HG02884 (cell line): ENCODE data around the gene NELL1.

Experiments
- ATAC-seq: cut with Tn5 transposase; IDR thresholded peaks from one replicate; pipeline ENCODE4 v1.9.1; 2021; ENCODE audit warnings: mild to moderate bottlenecking, moderate library complexity; ENCODE audit not compliant: unreplicated experiment

The NELL1 gene

GRCh38 chr11:21402274-21402673, 732.9 kb downstream of the NELL1 start:
- ATAC-seq, result no peak

GRCh38 chr11:21403069-21403468, 733.7 kb downstream of the NELL1 start:
- ATAC-seq, result no peak

- ATAC-seq, result no peak
Observed at GRCh38 chr11:21405422-21405821, 736.0 kb downstream of the NELL1 start.

GRCh38 chr11:21410513-21410912, 741.1 kb downstream of the NELL1 start:
- no peak for ATAC-seq

GRCh38 chr11:21411104-21411503, 741.7 kb downstream of the NELL1 start:
- no peak for ATAC-seq

GRCh38 chr11:21411597-21411996, 742.2 kb downstream of the NELL1 start:
- no peak for ATAC-seq

GRCh38 chr11:21412652-21413383, 743.4 kb downstream of the NELL1 start:
- ATAC-seq, result no peak

- ATAC-seq, result no peak
Observed at GRCh38 chr11:21414953-21415352, 745.6 kb downstream of the NELL1 start.

GRCh38 chr11:21415606-21416005, 746.2 kb downstream of the NELL1 start:
- ATAC-seq, result no peak

GRCh38 chr11:21421711-21422329, 752.4 kb downstream of the NELL1 start:
- ATAC-seq, result no peak

GRCh38 chr11:21426931-21427330, 757.5 kb downstream of the NELL1 start:
- no peak for ATAC-seq

- ATAC-seq, result no peak
Observed at GRCh38 chr11:21427726-21428125, 758.3 kb downstream of the NELL1 start.

- ATAC-seq, result no peak
Observed at GRCh38 chr11:21428796-21429195, 759.4 kb downstream of the NELL1 start.

- ATAC-seq, result no peak
Observed at GRCh38 chr11:21429401-21429800, 760.0 kb downstream of the NELL1 start.

GRCh38 chr11:21430537-21430936, 761.2 kb downstream of the NELL1 start:
- no peak for ATAC-seq

- ATAC-seq, result no peak
Observed at GRCh38 chr11:21446939-21447590, 777.7 kb downstream of the NELL1 start.

- ATAC-seq, result no peak
Observed at GRCh38 chr11:21447871-21448270, 778.5 kb downstream of the NELL1 start.

- no peak for ATAC-seq
Observed at GRCh38 chr11:21456186-21456585, 786.8 kb downstream of the NELL1 start.

- ATAC-seq, result no peak
Observed at GRCh38 chr11:21460082-21460481, 790.7 kb downstream of the NELL1 start.

- ATAC-seq, result no peak
Observed at GRCh38 chr11:21461701-21462100, 792.3 kb downstream of the NELL1 start.

GRCh38 chr11:21464601-21465193, 795.3 kb downstream of the NELL1 start:
- ATAC-seq, result no peak

- ATAC-seq, result no peak
Observed at GRCh38 chr11:21465203-21465602, 795.8 kb downstream of the NELL1 start.
